ENCODE data around the gene SARDH. TPM values are rescaled to one million over a fixed set of nuclear protein-coding genes. Genes with fewer than 3 reads are reported as not detected.

Gene SARDH
- total and polyA plus RNA-seq, 2 donors (not counting 3 experiments of a cell fraction or from before 2014, with no cell fraction given) = 0.19 to 0.44 TPM

- Histone ChIP-seq H3K9ac (replicated peaks; ENCODE audit: extremely low read depth, insufficient read depth, low read length) (no peak overlapping the region), H3K9me1 (replicated peaks; ENCODE audit: control insufficient read depth, extremely low read depth, insufficient read depth, low read length) (no peaks in the 10 kb centered on the region), H3K9me3 (replicated peaks; ENCODE audit: control insufficient read depth, insufficient read depth, low read length) (no peaks in the 10 kb centered on the region), H3K36me3 (ENCODE audit: control insufficient read depth in 2 of 2, extremely low read depth in 1 of 2, insufficient read depth in 2 of 2, low read length in 2 of 2) (peaks cover 0 to 16% of the 10 kb centered on the region in 2 experiments), H3K4me2 (ENCODE audit: insufficient read depth, low read length) (no peak overlapping the region), H4K20me1 (replicated peaks; ENCODE audit: control insufficient read depth, extremely low read depth, insufficient read depth, low read length) (no peaks in the 10 kb centered on the region), H3K27me3 (ENCODE audit: control insufficient read depth in 2 of 2, insufficient read depth in 2 of 2, low read length in 2 of 2) (no peaks in the 10 kb centered on the region), H3K4me1 (ENCODE audit: control insufficient read depth, extremely low read depth, insufficient read depth, low read length) (peaks cover 23% of the 10 kb centered on the region), H2AFZ (ENCODE audit: low read depth, low read length) (no peak overlapping the region), H3K27ac (ENCODE audit: insufficient read depth, low read depth, low read length) (no peak overlapping the region), H3K4me3 (replicated peaks in 1 of 3; ENCODE audit: insufficient read depth in 1 of 3, low read depth in 1 of 3, low read length in 3 of 3) (no peak overlapping the region), H3K79me2 (ENCODE audit: control insufficient read depth, insufficient read depth, low read length) (no peaks in the 10 kb centered on the region)
- ChIA-PET POLR2A (no interaction called here), CTCF (interaction anchor here (4.6 kb wide), 1 partner anchor 207 kb away, joined by 41 read pairs; no protein-coding TSS in a partner anchor)
- DNase-seq (ENCODE audit: low read depth, low spot score) = no peak
- no peak for FAIRE-seq
- no TSS peak for BruUV-seq (replicated peaks)
- intact Hi-C loops (cut with micrococcal nuclease) = no loop called here
- dilution Hi-C loops (cut with MboI; ENCODE audit: extremely low pct_ligation_motif_present, low sequenced_read_pairs) = no loop called here
- no peak for TF ChIP-seq GATA2 (IDR thresholded peaks at IDR 0.05; ENCODE audit: insufficient read depth, insufficient read length, low read depth, low read length)
- no peak for TF ChIP-seq EZH2 (IDR thresholded peaks at IDR 0.05; ENCODE audit: borderline replicate concordance, low read depth, low read length, severe bottlenecking)
- no peak for TF ChIP-seq MAX (IDR thresholded peaks at IDR 0.05; ENCODE audit: insufficient read depth, insufficient read length)
- no peak for TF ChIP-seq JUN (IDR thresholded peaks at IDR 0.05; ENCODE audit: borderline replicate concordance, insufficient read depth, insufficient read length, low read depth)
- no peak for TF ChIP-seq CTCF (IDR thresholded peaks at IDR 0.05; ENCODE audit: extremely low read depth in 1 of 2, insufficient read depth in 1 of 2, low read depth in 1 of 2, low read length in 2 of 2)
- no peak for TF ChIP-seq POLR2A (IDR thresholded peaks at IDR 0.05; ENCODE audit: low read depth, low read length)
- TF ChIP-seq POLR2AphosphoS5 (IDR thresholded peaks at IDR 0.05; ENCODE audit: insufficient read depth, low read depth, low read length) = no peak
- TF ChIP-seq MYC (IDR thresholded peaks at IDR 0.05; ENCODE audit: low read depth, low read length) = no peak
- no peak for TF ChIP-seq FOS (IDR thresholded peaks at IDR 0.05; ENCODE audit: borderline replicate concordance, insufficient read depth, low read length)
These were observed 48.2 kb upstream of the SARDH start for GRCh38 chr9:133786371-133786753.
